Stimulated activated CD8-positive, alpha-beta memory T cell treated with anti-CD3 and anti-CD28 coated beads, Interleukin-15, amount 100 ng/mL, for 4 hours (primary cell): Measurements from ENCODE around the gene NTM.

Source experiments
- DNase-seq, 2 donors: peaks; one replicate each; pipeline ENCODE4 v3.0.0-alpha.2; 2020; ENCODE audit warnings: low read depth in 2 of 2

NTM gene

DNA sequence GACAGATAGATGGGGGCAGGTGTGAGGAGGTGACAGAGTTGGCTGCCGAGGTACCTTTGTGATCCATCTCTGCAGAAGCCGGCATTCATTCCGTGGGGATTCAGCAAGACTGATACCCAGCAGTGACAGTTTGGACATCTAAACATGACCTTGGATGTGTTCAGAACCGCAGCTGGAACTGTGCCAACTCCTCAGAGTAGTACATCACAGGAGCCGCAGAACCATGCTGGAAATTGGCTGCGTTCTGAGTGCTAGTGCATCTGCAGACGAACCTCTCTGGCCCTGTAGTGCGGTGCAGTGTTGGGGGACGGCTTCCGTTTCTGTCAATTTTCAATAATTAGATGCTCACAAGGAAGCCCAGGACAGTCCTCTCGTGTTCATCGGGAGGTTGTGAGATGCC lies 772.1 kb downstream of the NTM start:
- no peak for DNase-seq

DNA sequence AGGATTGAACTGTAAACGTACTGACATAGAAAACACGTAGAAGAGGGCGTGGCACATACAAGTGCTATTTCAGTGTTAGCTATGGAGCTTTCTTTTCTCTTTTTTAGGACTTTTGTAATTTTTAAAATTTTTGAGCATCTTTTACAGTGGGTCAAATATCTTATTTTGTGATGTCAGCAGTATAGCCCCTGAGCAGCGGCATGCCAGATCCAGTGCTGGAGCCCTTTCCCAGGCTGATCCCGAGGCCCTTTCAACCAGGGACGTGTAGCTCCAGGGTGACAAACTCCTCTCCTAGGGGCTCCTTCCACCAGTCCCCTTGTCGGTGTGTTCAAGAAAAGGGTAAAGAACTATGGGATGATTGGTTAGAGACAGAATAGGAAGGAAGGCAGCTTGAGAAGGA lies 777.0 kb downstream of the NTM start:
- DNase-seq = no peak

DNA sequence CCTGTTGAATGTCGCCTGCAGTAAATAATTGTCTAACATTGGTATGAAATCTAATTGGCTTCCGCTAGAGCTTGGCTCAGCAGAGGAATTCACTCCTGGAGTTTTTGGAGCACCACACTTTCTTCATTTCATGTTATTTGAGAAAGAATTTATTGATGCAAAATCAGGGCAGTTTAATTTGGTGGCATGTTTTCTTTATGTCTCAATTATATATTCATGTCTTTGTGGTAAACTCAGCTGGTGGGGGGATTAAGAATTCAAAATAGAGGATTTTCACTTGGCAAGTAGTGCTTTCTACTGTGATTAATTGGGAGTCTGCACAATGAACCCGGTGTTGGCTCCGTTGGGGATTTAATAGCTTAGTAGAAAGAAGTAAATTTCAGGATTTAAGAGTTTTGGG lies 784.4 kb downstream of the NTM start:
- DNase-seq = no peak

DNA sequence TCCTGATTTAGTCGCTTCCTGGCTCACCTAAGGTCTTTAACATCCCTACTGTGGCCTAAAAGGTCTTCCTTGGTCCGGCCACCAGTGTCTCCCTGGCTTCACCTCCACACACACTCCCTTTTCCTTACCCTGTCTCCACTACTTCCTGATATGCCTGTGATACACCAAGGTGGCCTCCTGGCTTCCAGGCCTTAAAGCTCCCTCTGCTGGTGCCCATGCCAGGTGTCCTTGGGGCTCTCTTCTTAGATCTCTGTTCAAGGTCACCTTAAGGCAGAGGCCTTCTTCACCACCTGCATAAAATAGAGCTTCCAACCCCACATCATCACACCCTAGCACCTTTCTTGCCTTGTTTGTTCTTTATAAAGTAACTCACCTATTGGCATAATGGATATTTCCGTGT lies 787.7 kb downstream of the NTM start:
- DNase-seq = no peak

DNA sequence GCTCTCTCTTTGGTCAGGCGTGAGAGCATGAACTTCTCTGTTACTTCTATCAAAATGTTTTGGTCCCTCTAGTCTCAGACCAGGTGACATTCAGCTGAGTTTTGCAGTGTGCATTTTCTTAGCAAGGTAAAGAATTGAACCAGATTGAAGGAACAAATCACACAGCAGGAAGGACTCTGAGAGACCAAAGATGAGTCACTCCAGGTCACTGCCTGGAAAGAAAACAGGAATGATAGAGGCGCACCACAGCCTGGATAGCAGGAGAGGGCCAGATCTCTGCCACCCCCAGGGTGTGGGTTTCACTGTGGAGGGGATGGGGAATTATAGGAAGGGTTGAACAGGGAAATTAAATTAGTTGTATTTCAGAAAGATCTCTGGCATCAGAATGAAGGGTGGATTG lies 788.3 kb downstream of the NTM start:
- no peak for DNase-seq

DNA sequence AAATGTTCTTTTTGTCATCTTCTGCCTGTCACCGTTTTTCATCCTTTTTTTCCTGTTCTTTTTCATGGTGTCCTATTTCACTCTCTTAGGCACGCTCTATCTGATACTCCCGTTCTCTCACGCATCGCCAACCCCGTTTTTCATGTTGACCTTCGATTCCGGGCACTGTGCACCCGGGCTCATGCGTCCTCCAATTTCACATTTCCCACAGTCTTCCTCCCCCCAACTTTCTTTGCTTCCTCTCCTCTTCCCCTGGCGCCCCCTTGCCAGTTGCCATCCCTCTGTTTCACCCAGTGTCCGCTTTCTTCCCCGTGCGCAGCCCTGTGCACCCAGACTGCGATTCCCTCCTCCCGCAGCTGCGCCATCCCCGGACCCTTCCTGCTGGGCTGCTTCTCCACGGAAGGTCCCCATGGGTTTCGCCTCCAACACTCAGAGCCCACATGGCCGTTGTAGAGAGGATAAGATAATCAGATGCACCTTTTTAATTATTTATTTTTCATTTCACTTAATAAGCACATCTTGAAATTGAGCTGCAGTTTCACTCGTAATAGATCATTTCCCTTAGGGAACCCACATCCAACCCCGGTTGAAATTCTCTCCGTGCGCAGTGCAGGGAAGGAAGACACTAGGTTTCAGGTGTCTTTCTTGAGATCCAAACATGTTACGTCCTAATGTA lies 791.1 kb downstream of the NTM start:
- DNase-seq = no peak

DNA sequence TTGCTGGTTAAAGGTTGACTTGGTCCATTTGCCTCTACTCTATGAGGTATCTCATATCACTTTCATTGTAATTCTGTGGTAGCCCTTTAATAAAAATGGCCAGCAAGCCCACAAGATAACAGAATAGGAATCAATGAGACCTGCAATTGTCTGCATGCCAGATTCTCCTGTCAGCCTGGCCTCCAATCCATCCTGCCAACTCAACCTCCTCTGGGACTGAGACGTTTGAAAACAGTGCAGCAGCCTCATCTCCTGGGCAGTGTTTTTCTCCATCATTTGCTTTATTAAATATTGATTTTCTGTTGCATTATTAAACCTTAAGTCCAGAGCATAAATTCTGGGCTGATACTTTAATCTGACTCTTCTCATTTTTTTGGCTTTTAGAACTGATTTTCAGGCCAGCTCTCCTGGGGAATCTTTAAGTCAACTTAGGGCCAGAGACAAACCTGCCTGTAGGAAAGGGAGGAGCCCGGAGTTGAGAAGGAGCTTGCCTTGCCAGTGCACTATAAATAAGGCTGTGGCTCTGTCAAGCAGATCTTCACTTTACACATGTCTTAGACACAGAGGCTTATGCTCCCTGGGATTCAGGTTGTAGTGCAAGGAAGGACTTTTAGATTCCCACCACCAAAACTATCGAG lies 798.0 kb downstream of the NTM start:
- no peak for DNase-seq

DNA sequence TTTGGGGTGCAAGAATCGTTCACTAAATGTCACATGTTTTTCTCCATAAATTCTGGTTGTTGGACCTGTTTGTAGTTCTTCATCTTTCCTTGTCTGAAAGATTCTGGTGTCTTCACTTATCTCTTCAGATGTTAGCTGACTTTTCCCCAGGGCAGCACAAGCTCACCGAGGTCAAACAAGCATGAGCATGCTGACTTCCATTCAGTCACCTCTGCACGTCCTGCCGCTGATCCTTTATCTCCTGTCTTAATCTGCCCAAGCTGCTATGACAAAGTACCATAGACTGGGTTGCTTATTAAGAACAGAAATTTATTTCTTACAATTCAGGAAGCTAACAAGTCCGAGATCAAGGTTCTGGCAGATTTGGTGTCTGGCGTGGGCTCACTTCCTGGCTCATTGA lies 800.6 kb downstream of the NTM start:
- DNase-seq = no peak

DNA sequence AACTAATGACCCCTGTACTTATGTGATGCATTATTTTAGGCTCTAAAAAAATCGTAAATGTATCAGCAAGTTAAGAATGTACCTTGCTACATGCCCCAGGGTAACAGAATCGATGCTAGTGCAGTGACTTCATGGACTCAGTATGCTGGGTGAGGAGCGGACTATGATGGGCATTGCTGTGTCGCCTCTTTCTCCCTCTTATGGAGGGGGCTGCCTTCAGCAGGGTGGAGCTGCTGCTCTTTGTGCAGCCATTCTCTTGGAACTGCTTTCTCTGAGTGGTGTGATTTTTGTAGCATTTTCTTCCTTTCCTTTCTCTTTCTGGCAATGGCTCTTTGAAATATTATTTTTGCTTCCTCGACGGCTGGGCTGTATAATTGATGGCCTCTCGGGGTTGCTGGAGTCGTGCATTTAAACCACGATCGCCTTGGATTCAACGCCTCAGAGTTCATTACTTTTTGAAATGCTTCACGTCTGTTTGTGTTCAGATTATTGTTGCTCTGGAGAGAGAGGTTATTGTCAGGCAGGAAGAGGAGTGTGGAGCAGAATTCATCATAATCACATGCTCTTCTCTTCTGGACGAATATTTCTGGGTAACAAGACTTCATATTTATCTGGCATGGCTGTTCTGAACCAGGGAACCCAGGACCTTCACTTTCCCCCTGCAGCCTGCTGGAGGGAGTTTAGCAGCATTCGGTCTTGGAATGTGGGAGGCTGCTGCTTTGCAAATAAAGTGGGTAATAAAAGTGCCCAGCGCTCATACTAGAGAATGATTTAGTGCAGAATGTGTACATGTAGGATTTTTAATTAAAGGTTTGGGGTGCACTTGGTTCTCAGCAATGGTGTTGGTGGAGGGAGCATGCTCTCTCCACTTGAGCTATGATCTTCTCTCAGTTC lies 804.2 kb downstream of the NTM start:
- no peak for DNase-seq

DNA sequence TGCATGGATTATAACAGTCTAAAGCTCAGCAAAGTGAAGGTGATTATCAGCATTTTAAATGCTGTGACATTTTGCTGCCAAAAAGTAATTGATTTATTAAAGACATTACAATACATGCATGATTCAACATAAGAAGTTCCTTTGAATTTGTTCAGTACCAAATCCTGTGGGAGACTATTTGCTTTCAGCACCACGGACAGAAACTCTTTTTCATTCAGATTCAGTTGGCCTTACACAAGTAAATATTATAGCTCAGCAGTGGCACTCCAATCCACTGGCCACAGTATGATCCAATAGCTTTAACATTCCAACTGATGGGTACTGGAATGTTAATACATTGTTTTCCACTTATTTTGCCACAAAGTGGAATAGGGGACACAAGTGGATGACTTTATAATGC lies 806.7 kb downstream of the NTM start:
- DNase-seq = no peak

DNA sequence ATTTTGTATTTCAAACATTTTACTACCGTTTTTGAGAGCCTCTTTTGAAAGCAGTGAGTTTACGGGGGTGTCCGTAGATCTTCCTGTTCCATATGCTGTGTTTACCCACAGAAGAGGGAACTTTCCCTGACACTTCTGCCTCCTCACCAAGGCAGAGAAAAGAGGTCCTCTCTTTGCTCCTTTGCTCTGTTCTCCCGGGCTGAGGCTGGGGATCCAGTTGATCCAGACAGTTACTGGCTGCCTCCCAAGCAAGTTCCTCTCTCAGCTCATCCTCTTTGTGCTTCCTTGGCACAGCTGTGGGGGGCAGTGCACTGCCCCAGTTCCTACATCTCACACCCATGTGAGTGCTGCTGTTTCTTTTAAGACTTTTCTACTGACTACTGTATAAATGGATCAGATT lies 813.7 kb downstream of the NTM start:
- DNase-seq = no peak

DNA sequence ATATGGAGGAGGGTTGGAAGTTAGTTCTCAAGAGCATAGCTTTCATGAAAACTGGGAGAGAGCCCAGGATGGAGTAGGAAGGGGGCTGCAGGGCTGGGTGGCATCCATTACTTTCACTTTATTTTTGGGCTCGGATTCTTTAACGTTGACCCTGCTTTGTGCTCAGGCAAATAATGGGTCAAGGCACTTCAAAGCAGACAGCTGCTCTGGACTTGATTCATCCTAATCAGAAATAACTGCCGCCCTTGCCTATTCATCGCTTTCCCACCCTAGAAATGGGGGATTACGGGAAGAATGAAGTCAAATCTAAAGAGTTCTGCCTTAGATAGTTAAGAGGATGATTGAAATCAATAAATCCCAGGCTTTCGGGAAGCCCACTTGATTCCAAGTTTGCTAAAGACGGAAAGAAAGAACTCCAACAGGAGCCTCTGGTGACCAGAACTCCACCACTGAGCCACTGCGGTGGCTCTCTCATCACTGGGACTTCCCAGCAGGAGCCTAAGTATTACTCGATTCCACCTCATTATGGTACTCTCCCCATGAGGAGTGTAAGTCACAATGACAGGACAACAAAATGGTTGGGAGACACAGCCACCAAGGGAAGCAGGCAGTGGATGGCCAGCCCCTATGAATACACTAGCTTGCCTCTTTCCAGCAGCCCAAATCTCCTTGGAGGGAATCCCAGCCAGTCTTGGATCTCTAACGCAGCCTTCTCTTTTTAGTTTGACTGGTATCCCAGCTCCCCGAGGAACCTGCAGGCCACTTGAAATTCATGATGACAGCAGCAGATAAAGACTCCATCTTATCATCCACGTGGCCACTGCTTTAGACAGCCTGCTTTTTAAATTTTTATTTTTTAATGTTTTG lies 815.5 kb downstream of the NTM start:
- no peak for DNase-seq

DNA sequence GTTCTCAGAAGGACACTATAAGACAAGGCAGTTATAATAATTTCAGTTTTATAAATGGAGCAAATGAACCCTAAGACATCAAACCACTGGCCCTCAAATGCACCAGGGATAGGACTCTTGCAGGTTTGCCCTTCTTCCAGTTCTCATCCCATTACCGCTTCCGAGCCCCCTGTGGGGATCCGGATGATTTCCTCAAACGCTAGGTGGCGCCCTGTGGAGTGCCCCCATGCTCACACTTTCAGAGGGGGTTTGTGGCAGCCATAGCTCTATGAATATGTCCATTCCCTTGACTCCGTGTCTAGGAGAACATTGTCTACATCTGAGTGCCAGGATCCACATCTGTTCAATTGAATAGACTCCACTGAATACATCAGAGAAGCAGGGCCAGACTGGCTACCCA lies 816.3 kb downstream of the NTM start:
- no peak for DNase-seq

DNA sequence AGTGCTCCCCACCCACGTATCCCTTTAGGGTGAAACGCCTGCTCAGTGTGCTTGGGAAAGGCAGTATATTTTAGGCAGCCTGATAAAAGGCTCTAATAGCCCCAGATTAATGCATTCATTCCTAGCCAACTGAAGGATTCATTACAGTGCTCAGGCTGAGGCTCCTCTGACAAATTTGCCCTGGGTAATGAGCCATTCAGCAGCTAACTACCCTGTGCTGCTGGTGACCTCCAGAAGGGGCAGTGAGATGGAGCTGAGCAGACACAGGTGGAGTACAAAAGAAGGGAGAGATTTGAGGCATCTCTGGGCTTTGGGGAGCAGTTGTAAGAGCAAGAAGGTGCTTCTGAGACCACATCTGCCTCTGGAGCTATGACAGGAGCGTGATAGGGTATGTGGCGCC lies 817.0 kb downstream of the NTM start:
- no peak for DNase-seq

DNA sequence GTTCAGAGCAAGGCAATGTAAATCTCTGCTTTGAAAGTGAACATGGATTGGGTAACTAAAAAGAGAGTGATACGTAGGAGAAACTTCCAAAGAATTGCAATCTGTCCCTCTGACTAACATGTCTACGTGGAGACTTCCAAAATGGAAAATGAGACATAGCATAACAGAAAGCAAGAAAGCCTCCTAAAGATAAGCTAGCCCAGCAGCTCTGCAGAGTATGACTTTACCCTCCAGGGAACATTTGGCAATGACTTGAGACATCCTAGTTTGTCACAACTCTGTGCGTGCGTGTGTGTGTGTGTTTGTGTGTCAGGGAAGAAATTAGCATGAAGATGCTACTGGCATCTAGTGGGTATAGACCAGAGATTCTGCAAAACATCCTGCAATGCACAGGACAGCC lies 817.4 kb downstream of the NTM start:
- no peak for DNase-seq

DNA sequence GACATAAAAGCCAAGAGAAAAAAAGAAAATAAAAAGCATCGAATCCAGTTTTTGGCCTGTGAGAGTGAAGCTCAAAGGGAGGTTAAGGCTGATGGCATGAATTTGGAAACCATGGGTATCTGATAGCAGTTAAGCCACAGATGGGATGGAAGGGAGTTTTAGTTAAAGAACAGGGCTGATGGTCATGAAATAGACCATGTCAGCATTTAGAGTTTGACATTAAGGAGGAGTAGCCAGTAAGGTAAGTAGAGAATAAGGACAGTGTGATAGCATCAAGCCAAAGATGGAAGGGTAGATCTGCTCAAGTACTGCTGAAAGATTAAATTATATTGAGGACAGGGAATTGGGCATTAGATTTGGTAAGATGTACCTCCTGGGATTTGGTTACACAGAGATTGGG lies 826.5 kb downstream of the NTM start:
- DNase-seq = no peak

DNA sequence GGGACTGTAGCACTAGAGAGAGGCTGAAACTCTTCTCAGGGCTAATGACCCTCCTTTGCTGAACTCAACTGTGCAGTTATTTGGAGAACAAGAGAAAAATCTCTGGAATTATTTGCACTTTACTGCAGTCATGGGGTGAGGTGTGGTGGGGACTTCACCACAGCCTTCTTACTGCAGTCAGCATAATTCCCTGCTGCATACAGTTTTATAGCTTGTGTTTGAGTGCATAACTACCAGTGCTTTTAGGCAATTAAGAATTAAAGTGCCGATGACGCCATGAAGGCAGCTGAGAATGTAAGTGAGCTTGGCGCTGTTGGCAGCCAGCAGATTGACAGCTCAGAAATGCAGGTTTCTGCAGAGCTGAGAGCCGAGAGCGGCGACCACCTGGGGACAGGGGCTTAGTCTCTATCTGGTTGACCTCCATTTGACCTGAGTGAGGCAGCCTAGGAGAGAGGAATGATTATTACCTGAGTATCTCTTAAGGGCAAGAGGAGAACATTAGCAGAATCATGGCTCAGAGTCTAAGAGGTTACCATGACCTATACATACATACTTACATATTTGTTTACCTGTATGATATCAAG lies 830.0 kb downstream of the NTM start:
- no peak for DNase-seq

DNA sequence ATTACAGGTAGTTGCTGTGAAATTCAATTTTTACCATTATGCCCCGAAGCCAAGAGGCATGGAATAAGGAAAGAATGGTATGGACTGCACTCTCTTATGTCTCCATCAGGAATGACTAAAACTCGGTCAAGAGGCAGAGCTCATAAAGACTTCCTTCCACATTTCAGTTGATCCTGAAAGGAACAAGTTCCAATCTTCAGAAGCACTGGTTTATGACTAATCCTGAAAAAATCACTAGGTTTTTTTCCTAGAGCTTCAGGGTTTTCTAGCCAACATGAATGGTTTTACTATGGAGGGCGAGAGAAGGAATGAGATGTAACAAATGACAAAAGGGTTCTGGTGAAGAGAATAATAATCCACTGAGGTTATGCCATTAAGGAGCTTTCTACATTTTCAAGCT lies 832.2 kb downstream of the NTM start:
- DNase-seq = no peak

DNA sequence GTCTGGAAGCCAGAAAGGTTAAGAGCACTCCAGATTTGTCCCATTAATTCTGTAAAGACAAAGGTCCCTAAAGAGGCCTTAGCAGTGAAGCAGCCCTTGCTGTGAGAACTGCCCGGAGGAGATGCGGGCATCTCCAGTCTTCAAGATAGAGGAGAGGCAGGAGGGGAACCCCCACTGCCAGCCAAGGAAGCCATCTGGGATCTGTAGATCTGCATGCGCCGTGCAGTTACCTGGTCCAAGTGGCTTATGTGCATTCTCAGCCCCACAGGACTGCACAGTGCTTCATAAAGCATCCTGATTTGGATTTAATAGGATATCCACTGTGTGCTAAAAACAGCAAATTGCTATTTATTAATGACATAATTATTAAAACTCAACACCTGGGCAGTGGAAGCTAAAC lies 834.6 kb downstream of the NTM start:
- DNase-seq = no peak

DNA sequence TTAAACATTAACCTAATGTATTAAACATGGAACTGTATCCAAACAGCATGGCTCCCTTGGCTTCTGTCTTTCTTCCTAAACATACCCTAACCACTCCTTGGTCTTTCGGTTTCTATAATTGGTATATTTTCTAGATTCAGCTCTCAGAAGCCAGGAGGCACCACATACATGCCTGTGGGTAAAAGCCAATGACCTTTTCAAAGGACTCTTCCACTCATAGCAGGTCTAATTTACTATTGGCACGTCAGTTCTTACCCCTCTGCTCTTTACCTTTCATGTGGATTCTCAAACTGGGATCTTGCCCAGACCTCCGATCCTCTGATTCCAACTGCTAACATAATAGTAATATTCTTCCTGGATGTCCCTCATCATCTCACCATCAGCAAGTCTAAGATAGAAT lies 835.1 kb downstream of the NTM start:
- no peak for DNase-seq

DNA sequence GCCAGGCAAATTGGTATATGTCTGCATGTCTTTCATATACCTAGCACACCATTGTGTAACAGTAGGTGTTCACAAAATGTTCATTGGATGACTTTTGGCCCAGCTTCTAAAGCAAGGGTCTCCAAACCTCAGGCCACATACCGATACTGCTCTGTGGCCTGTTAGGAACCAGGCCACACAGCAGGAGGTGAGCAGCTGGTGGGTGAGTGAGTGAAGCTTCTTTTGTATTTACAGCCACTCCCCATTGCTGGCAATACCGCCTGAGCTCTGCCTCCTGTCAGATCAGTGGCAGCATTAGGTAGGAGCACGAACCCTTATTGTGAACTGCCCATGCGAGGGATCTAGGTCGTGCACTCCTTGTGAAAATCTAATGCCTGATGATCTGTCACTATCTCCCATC lies 836.6 kb downstream of the NTM start:
- no peak for DNase-seq
